CD4-positive, alpha-beta T cell treated with Interleukin-15 for 1 hour (primary cell): ENCODE data around the gene GPR89A.

Experiments used
- DNase-seq: peaks from one replicate; pipeline ENCODE4 v3.0.0-alpha.2; 2020

Gene GPR89A

GRCh38 chr1:145719230-145720079 is 111.7 kb downstream of the GPR89A start, which contains the start of gene CD160:
Gene CD160 (plus strand): TSS chr1:145719499. CDS start chr1:145728328, 8,829 bp downstream.
- DNase-seq: no peak
